Measurements from ENCODE around the gene RPS19. TPM values are rescaled to one million over a fixed set of nuclear protein-coding genes. Genes with fewer than 3 reads are reported as not detected.

Gene RPS19
- total RNA-seq, 2 donors from 2014 or later, result 108 to 415 TPM

DNA sequence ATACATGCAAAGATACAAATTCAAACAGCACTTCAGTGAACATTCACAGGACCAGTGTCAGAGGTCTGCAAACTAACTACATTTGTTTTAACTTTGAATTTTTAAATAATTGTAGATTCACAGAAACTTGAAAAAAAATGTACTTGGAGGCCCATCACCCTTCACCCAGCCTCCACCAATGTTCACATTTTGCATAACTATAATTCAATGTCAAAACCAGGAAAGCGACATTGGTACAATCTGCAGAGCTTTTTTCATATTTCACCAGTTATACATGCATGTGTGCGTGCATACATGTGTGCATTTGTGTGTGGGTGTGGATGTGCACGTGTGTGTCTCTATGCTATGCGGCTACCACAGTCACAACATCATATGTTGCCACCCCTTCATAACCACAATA lies 44.8 kb upstream of the RPS19 start:
- no peaks in the 10 kb centered on the region for H3K27me3 ChIP-seq
- H3K4me3 ChIP-seq, result no peak overlapping the region
- no peak for DNase-seq (ENCODE audit: low spot score)
- no peak overlapping the region for H3K27ac ChIP-seq
- TF ChIP-seq, protein P1, sequence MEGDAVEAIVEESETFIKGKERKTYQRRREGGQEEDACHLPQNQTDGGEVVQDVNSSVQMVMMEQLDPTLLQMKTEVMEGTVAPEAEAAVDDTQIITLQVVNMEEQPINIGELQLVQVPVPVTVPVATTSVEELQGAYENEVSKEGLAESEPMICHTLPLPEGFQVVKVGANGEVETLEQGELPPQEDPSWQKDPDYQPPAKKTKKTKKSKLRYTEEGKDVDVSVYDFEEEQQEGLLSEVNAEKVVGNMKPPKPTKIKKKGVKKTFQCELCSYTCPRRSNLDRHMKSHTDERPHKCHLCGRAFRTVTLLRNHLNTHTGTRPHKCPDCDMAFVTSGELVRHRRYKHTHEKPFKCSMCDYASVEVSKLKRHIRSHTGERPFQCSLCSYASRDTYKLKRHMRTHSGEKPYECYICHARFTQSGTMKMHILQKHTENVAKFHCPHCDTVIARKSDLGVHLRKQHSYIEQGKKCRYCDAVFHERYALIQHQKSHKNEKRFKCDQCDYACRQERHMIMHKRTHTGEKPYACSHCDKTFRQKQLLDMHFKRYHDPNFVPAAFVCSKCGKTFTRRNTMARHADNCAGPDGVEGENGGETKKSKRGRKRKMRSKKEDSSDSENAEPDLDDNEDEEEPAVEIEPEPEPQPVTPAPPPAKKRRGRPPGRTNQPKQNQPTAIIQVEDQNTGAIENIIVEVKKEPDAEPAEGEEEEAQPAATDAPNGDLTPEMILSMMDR (IDR thresholded peaks at IDR 0.05), result no peak
- no peaks in the 10 kb centered on the region for H3K36me3 ChIP-seq
- no peaks in the 10 kb centered on the region for H3K4me1 ChIP-seq
- H3K9me3 ChIP-seq, result no peaks in the 10 kb centered on the region

DNA sequence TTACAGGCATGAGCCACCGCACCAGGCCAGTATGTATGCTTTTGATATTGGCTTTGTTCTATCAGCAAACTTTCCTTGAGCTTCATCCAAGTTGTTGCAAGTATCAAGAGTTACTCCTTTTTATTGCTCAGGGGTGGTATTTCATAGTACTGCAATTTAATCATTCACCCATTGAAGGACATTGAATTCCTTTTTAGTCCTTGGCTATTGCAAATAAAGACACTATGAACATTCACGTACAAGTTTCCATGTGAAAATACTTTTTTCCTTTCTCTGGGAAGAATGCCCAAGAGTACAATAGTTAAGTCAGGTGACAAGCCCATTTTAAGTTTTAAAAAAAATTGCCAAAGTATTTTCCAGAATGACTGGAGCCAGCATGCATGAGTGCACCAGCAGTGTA lies 43.3 kb upstream of the RPS19 start:
- H3K9me3 ChIP-seq, result no peaks in the 10 kb centered on the region
- H3K27me3 ChIP-seq, result no peaks in the 10 kb centered on the region
- H3K4me3 ChIP-seq, result no peak overlapping the region
- TF ChIP-seq, protein P1 (IDR thresholded peaks at IDR 0.05), result no peak
- no peak for DNase-seq (ENCODE audit: low spot score)
- H3K4me1 ChIP-seq, result no peaks in the 10 kb centered on the region
- H3K27ac ChIP-seq, result no peak overlapping the region
- no peaks in the 10 kb centered on the region for H3K36me3 ChIP-seq

DNA sequence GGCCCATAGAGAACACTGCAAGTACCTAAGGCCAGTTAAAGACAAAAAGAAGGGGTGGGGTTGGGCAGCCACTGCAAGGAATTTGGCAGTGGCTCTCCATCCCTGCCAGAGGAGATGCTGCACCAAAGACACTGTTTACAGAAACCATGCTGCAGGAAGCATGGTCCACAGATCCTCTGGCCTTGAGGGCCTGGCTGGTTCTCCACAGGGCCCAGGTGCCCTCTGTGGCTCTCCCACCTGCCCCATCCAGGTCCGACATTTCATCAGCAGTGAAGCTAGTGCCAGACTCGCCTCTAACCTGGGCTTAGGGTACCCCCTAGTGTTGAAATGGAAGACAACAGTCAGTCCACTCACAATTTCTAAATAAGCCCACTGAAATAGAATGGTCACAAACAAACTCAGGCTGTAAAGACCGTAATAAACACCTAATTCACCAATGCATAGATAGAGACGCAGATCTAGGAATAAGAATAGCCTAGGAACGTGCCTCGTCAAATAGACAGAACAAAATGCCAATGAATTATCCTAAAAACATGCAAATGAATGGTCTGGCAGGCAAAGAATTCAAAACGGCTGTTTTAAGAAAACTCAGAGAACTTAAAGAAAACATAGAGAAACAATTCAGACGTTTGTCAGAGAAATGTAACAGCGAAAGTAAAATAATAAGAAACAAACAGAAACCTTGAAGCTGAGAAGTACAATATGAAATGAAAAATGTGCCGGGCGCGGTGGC lies 38.9 kb upstream of the RPS19 start:
- H3K4me3 ChIP-seq, result no peak overlapping the region
- H3K27ac ChIP-seq, result no peak overlapping the region
- no peaks in the 10 kb centered on the region for H3K36me3 ChIP-seq
- no peaks in the 10 kb centered on the region for H3K27me3 ChIP-seq
- DNase-seq (ENCODE audit: low spot score), result no peak
- no peaks in the 10 kb centered on the region for H3K4me1 ChIP-seq
- TF ChIP-seq, protein P1 (IDR thresholded peaks at IDR 0.05), result peak in 1 of 2 donors; percentile 48
- no peaks in the 10 kb centered on the region for H3K9me3 ChIP-seq

DNA sequence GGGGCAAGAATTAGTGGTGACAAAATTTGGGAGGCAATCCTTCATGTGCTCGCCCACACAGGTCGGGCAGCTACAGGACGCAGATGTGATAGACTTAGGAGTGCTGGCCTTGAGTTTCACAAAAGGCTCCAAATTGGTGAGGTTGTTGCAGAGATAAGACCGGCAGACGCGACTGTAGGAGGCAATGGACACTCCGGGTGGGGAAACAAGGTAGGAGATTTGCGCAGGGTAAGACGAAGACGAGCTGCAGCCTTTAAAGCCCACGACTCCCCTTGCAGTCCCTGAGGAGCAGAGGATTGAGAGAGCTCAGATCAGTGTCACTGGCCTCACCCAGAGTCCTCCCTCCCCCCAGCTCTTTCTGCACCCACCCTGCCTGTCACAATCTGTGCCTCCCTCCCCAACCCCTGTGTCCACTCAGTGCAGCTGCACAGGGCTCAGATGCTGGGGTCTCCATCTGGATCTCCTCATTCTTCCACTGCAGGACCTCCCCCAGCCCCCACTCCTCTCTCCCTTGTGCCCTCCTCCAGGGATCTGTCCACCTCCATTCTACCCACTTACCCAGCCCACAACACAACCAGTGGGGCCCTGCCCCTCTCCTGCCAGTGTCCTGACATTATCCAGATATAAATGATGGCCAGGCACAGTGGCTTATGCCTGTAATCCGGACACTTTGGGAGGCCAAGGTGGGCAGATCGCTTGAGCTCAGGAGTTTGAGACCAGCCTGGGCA lies 21.9 kb upstream of the RPS19 start:
- no peaks in the 10 kb centered on the region for H3K4me1 ChIP-seq
- no peaks in the 10 kb centered on the region for H3K27me3 ChIP-seq
- H3K9me3 ChIP-seq, result no peaks in the 10 kb centered on the region
- no peak for DNase-seq (ENCODE audit: low spot score)
- H3K4me3 ChIP-seq, result no peak overlapping the region
- TF ChIP-seq, protein P1 (IDR thresholded peaks at IDR 0.05), result no peak
- H3K27ac ChIP-seq, result no peak overlapping the region
- no peaks in the 10 kb centered on the region for H3K36me3 ChIP-seq

DNA sequence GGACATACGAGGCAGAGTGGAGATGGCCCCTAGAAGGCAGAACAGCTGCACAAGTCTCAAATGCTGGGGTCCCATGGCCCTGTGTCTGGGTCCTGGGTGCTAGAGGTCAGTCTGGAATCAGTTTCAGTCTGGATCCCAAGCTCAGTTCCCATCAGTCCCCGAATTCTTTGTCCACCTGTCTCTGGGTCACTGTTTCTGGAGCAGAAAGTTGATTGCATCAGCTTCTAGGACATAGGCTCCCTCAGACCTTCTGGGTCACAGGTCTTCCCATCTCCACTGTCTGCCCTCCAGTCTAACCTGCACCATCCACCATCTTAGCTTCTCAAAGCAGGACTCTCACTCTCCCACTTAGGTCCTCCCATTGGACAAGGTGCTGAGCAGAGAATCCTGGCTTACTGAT lies 20.8 kb upstream of the RPS19 start:
- Histone ChIP-seq H3K4me3 (no peak overlapping the region), H3K27ac (no peak overlapping the region), H3K36me3 (no peaks in the 10 kb centered on the region), H3K4me1 (no peaks in the 10 kb centered on the region), H3K9me3 (no peaks in the 10 kb centered on the region), H3K27me3 (no peaks in the 10 kb centered on the region)
- TF ChIP-seq, protein P1 (IDR thresholded peaks at IDR 0.05), result no peak
- no peak for DNase-seq (ENCODE audit: low spot score)

All from right atrium auricular region (tissue), 2 donors.